ENCODE results near the gene ALG1.
"Not testable (repeated sequence)": the region's sequence is repeated elsewhere in the genome, so short reads cannot be mapped to it uniquely, and the experiment has no call there.

DNA sequence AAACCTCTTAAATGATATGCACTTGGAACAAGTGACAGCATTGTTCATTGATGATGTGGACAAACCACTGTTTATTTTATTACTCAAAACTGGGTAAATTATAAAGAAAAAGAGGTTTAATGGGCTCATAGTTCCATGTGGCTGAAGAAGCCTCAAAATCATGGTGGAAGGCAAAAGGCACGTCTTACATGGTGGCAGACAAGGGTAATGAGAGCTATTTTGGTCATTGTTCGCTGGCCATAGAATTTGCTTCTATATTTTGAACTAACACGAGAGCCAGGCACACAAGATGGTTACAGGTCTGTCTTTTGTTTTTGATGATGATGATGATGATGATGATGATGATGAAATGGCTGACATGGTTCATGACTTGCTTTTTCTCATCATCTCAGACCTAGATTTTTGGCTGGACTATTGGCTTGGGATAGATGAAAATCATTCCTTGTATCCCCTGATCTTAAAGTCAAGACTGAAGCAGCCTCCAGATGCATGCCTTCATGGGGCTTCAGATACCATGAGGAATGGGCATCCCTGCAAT lies 59.9 kb downstream of the ALG1 start:
- not testable (repeated sequence) for TF ChIP-seq POLR2A (IDR thresholded peaks at IDR 0.05; ENCODE audit: low read depth, low read length); TAF1 (IDR thresholded peaks at IDR 0.05; ENCODE audit: borderline replicate concordance, low read depth, low read length)
